HG02798 (cell line): ENCODE measurements around the gene SCARB2.

Experiments
- ATAC-seq: cut with Tn5 transposase; IDR thresholded peaks from one replicate; pipeline ENCODE4 v1.9.1; 2021; ENCODE audit warnings: mild to moderate bottlenecking; ENCODE audit not compliant: unreplicated experiment, poor library complexity

The SCARB2 gene

DNA sequence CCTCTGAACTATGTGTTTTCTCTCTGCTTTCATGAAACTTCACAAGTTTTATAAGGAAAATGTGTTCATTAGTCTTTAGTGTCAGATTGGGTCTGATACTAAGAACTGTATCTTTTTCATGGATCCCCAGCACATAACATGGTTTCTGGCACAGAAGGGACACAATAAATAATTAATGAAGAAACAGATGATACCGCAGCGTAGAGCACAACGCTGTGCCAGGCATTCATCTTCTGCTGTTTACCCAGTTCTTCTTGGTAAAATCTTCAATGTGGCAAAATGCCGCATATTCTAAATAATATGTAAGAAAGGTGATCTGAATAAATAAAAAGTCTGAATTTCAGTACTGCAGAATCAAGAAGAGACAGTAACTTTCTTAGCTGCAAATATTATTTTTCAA is 12.3 kb downstream of the SCARB2 start:
- ATAC-seq = no peak

DNA sequence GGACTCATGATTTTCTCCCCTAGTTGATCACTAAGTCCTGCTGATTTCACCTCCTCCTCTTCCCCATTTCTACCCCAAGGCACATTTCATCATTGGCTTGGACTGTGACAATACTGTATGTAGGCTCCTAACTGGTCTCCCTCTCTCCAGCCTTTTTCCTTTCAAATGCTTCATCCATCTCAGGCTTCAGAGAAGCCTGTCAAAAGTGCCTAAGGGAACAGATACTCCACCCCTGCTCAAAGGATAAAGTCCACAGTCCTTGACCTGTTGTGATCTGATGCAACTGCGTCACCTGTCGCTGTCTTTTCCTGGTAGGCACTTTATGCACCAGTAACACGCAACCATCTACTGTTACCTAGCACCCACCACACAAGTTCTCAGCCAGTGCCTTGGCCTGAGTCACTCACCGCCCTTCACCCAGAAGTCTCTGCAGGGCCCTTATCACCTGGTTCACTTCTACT is 12.8 kb downstream of the SCARB2 start:
- ATAC-seq = no peak

DNA sequence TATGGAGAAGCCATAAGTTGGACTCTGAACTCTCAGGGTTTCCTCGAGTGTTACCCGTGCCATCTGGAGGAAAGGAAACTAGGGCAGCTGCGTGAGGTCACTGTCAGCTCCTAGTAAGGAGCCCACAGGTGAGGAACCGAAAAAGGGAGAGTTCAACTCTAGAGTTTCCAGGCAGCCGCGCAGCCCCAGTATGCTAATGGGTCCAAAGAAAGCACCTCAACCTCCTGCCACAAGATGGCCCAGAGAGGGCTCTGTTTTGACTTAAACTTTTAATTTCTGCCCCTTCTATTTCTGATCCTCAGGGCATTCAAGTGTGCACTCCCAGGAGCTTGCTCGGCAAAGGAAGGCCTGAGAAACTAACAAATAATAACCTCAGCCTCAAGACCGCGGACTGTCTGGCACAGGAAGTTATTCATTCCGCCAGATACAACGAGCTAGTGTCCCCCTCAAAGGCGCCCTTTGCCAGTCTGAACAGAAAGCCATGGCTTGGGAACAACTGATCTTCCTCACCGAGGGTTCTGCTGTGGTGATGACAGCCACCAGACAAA is 13.9 kb downstream of the SCARB2 start:
- peak; percentile 89 for ATAC-seq

DNA sequence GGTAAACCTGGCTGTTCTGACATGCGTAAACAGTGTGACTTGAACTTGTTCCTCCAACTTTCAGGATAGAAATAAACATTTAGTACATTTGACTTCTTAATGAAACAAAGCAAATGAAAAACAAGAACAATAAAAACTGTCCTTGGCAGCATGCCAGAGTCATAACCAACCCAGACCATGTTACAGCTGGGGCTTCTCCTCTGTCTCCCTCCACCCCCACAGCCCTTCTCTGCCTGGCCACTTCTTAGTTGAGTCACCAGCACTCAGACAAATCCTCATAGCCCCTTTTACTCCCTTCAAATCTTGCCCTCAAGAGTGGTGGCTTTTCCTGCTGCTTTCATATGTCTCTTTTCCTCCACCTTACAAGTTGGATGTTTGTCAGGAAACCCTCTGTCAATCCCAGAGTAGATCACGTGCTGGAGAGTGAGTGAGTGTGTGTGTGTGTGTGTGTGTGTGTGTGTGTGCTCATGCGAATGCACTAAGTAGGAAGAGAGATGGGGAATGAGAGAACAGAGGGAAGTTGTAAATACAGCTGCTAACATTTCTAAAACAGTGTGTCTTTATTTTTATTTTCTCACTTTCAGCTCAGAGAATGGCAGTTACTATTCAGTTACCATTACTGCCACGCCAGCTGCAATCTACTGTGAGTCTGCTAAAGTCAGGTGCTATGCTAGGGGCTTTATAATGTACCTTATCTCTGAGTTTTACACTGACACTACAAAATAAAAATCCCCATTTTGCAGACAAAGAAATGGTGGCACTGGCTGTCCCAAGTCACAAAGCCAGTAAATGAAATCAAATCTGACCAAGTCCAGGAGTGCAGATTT is 15.0 kb downstream of the SCARB2 start:
- peak; percentile 45 for ATAC-seq

DNA sequence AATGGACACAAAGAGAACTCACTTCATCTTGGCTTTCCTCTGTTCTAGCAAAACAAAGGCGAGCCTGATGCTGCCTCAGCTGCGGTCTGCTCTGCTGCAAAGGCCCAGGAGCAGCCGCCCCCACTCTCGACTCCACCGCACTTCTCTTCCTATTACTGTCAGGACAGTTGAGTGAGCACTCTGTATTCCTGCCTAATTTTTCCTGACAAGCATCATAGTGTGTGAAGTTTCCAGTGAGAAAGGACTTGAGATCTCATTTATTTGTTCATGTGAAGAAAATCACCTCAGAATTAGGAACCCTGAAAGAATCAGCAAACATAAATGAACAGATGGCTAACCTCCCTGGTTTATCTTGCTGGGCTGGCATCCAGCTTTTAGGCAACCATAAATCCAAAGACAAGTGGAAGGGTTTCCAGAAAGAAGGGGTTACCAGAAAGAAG is 15.6 kb downstream of the SCARB2 start:
- ATAC-seq = no peak

DNA sequence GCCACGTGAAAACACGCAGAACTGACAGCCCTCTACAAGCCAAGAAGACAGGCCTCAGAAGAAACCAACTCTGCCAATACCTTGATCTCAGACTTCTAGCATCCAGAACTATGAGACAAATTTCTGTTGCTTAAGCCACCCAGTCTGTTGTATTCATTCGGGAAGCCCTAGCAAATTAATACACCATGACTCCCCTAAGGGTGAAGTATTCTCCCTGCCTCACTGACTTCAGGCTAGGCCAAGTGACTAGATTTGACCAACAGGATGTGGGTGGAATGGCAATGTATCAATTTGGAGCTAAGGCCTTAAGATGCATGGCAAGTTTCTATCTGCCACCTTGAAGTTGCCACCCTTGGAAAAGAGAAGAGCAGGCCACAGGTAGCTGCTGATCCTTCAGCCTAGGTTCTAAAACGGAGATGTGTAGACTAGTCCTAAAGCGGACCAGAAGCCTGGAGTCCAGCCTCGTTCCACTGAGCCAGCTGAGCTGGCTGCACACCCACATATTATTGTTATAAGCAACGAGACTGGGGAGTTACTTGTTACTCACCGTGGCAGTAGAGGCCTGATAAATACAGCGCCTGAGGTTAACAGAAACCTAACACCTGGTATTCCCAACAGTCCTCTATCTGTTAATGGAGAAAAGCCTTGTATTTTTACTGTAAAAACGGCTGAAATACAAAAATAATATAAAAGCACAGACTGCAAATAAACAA is 16.4 kb downstream of the SCARB2 start:
- ATAC-seq = no peak

DNA sequence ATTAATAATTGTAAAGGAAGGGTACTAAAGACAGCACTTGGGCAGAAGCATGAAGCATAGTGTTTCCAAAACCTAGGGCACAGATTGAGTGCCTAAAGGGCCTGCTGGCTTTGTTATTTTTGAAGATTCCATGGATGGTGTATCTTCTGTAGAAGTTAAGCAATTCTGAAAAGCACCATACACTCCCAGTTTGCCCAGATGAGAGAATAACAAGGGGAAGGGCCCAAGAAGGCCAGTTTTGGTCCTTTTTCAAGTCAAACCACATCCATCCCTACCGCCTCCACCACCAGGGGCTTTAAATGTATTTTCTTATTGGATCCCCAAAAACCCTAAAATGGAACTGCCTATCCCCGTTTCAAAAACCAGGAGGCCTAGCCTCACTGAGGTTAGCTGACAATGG is 17.2 kb downstream of the SCARB2 start:
- no peak for ATAC-seq

DNA sequence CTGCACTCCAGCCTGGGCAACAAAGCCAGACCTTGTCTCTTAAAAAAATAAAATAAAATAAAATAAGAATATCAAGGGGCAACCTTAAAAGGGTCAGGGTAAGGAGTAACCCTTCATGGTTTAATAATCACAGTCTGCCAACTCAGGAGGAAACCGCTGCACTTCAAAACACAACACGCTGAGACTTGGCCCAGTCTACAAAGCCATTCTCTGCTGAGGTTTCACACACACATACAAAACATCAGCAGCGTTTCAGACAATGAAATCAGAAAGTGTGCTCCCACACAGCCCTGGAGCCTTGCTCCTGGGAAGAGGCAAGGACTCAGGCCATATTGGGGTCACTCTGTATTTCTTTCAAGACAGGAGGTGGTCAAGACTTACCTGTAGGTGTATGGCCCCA is 18.3 kb downstream of the SCARB2 start:
- ATAC-seq = no peak

DNA sequence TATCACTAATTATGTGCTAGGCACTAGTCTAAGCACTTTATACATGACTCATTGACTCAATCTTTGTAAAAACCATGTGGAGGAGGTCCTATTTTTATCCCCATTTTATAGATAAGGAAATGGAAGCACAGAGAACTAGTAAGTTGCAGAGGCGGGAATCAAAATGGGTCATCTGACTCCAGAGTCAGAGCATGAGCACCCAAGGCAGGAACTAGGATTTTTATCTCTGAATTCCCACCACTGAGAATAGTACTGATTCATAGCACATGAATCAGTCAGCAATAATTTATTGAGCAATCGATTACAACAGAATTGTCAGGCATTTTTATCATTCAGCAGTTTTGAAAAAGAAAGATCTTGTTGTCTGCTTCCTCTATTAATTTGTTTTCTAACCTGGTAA is 19.3 kb downstream of the SCARB2 start:
- no peak for ATAC-seq

DNA sequence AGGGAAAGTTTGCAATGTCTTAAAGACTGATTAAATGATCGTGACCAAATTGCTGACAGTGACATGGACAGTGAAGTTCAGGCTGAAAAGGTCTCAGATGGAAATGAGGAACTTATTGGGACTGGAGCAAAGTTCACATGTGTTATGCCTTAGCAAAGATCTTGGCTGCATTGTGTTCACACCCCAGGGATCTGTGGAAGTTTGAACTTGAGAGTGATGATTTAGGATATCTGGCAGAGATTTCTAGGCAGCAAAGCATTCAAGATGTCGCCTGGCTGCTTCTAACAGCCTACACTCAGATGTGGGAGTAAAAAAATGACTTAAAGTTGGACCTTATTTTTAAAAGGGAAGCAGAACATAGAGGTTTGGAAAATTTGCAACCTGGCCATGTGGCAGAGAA is 21.4 kb downstream of the SCARB2 start:
- no peak for ATAC-seq

DNA sequence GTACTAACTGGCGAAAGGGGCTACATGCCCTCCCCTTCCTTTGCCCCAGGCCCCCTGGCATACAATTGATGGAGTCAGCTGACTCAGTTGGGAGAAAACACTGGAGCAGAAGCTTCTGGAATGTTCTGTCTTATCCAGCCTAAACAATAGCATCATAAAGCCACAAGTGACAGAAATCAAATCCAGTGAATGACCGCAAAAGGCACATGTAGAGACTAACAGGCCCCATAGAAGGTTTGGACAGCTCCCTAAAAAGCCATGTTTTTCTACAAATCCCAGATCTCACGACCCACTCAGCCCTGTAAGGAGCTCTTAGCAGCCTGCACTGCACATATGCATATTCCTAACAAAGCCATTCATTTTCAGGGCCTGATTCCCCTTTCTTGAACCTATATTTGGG is 25.1 kb downstream of the SCARB2 start:
- no peak for ATAC-seq

DNA sequence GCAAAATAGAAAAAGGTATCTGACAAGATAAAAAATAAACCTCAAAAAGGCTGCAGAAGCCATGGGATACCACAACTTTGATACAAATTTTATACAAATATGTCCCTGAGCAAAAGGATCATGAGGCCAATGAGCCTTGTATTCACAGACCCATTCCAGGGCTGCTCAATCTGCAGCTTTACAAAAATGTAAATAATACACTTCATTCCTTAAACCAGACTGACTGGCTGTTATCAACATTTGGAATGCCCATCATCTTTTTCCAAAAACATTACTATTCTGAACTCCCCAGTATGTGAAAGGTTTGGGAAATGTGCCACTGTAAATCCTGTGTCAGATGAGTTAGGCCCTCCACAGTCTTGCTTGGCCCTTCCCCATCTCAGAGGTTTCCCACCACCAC is 25.5 kb downstream of the SCARB2 start:
- no peak for ATAC-seq

DNA sequence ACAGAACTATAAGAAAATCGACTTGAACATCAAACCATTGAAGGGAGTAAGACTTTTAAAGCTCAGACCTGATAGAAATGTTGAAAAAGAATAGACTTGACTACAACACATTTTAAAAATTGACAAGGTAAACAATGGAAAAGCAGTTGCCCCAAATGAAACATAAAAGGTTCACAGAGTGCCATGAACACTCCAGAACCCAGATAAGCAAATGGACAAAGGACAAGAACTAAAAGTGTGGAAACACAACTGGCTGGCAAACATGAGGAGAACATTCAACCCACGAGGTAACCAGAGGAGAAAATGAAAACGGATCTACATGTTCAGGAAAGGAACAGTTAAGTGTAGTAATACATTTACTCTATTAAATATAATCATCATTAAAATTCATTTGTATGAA is 26.5 kb downstream of the SCARB2 start:
- ATAC-seq = no peak

DNA sequence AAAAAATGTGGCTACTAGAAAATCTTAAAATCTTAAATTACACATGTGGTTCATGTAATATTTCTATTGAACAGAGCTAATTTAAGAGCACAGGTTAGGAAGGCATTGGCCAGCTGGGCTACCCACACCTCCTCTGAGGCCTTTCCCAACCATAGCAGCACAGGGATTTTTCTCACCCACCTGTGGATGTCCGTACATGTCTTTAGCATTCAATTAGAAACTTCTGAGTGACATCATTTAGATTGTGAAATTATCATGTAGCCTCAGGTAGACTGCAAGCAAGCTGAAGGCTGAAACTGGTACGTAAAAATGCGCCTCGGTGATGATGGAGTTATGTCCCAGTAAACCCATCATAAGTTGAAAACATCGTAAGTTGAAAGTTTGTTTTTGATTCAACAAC is 31.2 kb downstream of the SCARB2 start:
- no peak for ATAC-seq

DNA sequence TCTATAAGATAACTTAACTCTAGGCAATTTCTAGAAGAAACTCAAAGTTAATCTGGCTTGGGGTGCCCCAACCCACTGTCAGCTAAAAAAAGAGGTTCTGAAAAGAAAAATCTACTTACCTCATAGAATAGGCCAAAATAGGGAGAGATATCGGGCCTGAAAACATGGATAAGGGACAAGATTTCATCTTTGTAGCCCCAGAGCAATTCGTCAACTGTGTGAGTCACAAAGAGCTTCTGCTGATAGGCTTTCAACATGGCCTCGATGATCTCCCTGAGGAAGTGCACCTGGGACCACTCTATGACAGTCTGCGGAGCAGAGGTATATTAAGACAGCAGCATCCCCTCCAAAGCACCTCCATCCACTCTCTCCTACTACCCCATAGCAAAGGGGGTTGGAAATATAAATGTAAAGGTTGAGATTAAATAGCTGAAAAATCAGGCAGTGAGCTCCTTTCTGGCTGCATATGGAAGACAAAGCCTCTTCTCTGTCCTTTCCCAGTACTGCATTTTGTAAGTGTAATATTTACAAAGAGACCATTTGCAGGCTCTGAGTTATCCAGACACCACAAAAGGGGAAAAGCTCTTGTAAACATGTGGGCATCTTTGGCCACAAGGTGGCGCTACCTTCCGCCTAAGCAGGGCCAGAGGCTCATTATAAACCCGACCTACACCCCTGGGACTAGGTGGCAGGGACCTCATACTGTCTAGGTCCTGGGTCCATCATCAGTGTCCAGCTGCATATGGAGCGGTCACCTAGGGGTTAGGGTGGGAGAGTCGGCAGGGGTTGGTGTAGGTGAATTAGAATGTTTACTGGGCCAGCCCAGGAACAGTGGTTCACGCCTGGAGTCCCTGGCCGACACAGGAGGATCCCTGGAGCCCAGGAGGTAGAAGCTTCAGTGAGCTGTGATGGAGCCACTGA is 34.0 kb downstream of the SCARB2 start:
- ATAC-seq = peak; percentile 93

DNA sequence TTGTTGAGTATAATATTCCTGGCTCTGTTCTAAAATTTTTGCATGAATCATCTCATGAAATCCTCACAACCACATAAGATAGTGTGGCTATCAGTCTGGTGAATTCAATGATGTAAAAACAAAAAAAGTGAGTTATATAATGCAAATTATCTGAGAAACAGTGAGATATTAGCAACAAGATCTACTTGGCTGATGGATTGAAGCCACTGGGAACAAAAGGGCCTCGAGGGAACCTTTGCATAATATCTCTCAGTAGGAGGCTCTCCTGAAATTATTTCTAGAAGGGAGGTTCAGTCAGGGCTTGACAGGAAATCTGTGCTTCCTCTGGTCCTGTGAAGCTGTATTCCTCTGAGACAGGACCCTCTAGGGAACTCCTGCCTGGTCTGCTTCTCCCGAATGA is 35.3 kb downstream of the SCARB2 start:
- no peak for ATAC-seq

DNA sequence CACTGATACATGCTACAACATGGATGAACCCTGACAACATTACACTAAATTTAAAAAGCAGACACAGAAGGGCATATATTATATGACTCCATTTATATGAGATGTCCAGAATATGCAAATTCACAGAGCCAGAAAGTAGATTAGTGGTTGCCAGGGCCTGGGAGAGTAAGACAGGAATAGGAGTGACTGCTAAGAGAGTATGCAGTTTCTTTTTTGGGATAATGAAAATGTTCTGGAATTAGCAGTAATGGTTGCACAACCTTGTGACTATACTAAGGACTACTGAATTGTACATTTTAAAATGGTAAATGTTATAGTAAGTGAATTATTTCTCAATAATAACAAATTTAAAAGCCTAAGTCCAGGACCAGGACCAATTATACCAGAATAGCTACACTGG is 35.9 kb downstream of the SCARB2 start:
- ATAC-seq = no peak

DNA sequence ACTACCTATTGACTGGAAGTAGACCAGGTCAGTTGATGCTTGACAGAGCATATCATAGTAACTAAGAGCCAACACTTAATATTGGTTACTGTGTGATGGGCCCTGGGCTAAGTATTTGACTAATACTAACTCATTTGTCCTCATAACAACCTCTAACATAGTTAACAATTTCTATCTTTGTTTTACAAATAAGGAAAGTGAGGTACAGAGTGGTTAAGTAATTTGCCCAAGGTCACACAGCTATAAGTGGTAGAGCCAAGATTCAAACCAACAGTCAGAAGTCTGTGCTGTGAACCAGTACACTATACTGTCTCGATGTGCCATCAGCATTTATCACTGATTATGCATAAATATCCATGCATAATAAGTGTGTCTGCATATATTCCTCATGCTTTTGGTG is 38.3 kb downstream of the SCARB2 start:
- ATAC-seq = no peak

DNA sequence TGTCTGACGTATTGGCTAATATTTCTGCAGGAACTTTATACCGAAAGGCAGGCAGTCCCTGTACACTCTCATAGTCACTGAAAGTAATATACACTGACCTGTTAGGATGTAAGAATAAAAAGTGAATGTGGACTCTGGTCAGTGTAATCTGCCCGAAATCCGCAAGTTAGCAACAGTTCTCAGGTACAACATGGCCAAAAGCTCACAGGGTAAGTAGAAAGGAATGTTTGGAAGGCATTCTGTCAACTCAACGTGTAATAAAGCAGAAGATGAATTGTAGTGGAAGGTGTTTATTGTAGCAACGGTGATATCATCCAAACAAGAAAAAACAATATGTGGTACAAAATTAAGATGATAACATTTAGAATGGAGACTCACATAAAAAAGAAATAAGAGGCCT is 39.4 kb downstream of the SCARB2 start:
- no peak for ATAC-seq

DNA sequence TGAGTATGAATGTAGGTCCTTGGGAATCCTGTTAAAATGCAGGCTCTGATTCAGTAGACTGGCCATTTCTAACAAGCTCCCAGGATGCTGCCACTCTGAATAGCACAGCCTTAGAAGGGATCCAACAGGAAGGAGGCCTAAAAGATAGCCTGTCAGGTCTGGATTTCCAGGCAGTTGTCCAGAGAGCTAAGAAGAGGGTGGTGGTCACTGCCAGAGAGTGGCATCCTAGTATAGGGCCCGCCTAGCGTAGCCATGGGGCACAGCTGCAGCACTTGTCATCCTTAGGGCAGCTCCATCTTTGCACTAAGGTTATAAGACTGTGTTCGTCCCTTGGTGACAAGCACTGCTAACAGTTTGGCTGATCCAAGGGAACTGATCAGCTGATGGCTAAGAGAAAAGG is 44.9 kb downstream of the SCARB2 start:
- ATAC-seq = no peak
